ENCODE measurements around the gene PIK3CG.

The PIK3CG gene

DNA sequence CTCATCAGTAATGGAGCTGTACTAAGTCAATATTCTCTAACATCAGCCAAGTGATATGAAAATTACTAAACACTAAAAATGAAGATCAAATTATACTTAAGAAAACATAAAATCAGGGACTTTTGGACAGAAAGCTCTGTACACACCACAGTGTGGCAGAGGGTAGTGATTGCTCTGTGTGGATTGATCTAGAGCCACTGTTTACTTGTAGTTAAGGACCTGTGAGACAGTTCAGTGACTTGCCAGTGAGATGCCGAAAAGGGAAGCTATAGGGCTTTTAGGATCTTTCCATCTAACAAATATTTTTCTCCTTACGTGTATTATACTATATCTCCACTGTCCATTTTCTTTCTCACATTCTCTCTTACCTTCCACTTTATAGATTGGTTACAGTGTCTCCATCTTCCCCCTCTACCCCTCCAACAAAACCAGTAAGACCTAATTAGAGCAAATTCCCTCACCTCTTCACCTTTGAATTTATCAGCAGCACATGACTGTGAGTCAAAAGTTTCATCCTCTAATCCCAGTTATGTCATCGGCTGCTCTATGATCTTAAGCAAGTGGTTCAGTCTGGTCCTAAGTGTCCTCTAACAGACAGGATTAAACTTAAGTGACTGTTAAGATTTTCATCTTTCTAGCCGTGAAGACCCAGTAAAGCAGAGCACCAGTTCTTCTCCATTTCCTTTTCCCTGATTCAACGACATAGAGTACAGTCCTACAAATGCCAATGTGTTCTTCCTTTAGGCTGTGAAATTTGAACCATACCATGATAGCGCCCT is 6.9 kb downstream of the PIK3CG start:
- H3K36me3 ChIP-seq = no peaks in the 10 kb centered on the region
- H3K9me3 ChIP-seq = no peaks in the 10 kb centered on the region

DNA sequence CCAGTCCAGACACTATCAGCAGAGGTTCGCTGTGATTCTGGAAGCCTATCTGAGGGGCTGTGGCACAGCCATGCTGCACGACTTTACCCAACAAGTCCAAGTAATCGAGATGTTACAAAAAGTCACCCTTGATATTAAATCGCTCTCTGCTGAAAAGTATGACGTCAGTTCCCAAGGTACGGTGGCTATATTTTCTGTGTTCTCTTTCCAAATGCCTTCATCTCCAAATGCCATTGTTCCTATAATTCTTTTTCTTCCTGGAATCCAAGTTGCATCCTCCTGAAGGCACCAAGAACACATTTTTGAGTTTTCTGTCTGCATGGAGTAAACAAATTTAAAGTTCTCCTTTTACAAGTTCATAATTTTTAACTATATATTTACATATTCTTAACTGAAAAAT is 7.7 kb downstream of the PIK3CG start:
- Histone ChIP-seq H3K4me1 (no peaks in the 10 kb centered on the region), H3K4me3 (no peak overlapping the region), H3K27me3 (no peaks in the 10 kb centered on the region), H3K36me3 (no peaks in the 10 kb centered on the region), H3K9me3 (no peaks in the 10 kb centered on the region), H3K27ac (no peak overlapping the region)
- intact Hi-C loops (cut with DNase I; ENCODE audit: low total_unique reads) = no loop called here
- no peak for DNase-seq
- TF ChIP-seq, protein P1, sequence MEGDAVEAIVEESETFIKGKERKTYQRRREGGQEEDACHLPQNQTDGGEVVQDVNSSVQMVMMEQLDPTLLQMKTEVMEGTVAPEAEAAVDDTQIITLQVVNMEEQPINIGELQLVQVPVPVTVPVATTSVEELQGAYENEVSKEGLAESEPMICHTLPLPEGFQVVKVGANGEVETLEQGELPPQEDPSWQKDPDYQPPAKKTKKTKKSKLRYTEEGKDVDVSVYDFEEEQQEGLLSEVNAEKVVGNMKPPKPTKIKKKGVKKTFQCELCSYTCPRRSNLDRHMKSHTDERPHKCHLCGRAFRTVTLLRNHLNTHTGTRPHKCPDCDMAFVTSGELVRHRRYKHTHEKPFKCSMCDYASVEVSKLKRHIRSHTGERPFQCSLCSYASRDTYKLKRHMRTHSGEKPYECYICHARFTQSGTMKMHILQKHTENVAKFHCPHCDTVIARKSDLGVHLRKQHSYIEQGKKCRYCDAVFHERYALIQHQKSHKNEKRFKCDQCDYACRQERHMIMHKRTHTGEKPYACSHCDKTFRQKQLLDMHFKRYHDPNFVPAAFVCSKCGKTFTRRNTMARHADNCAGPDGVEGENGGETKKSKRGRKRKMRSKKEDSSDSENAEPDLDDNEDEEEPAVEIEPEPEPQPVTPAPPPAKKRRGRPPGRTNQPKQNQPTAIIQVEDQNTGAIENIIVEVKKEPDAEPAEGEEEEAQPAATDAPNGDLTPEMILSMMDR (IDR thresholded peaks at IDR 0.05) = no peak

More for the DNA sequence above, 6.9 kb downstream of the PIK3CG start:
- Histone ChIP-seq H3K4me3 (no peak overlapping the region), H3K27ac (no peak overlapping the region), H3K27me3 (no peaks in the 10 kb centered on the region), H3K4me1 (no peaks in the 10 kb centered on the region)
- intact Hi-C loops (cut with DNase I; ENCODE audit: low total_unique reads) = no loop called here
- TF ChIP-seq, protein P1 (IDR thresholded peaks at IDR 0.05) = no peak
- DNase-seq = no peak

DNA sequence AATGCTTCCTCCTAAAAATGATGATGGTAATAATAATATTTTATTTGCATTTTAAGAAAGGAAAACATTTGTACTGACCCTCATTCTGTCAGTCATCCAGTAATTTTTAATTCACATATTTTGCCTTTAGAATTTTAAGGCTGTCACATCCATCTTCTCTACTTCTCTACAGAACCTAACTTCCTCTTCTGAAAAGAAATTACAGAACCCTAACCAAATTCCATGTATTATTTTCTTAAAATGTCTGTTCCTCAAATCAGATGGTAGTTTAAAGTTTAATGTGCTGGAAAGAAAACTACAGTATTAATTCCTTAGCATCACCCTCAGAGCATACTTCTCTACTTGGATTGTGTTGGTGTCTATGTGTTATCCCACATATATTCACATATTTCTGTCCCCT is 9.0 kb downstream of the PIK3CG start:
- Histone ChIP-seq H3K9me3 (no peaks in the 10 kb centered on the region), H3K27ac (no peak overlapping the region), H3K27me3 (no peaks in the 10 kb centered on the region), H3K36me3 (no peaks in the 10 kb centered on the region), H3K4me3 (no peak overlapping the region), H3K4me1 (no peaks in the 10 kb centered on the region)
- intact Hi-C loops (cut with DNase I; ENCODE audit: low total_unique reads) = no loop called here
- TF ChIP-seq, protein P1 (IDR thresholded peaks at IDR 0.05) = no peak
- DNase-seq = no peak

DNA sequence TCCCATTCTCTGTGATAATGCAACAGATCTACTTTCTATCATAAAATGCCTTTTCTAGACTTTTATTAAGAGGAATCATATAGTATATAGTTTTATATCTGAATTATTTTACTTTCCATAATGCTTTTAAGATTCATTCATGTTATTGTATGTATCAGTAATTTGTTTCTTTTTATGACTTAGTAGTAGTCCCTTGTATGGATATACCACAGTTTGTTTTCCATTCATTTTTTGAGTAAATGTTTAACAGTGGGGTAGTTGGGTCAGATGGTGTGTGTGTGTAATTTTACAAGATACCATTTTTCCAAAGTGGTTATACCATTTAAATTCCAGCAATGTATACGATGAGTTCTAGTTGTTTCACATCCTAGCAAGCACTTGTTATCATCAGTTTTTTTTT is 10.4 kb downstream of the PIK3CG start:
- Histone ChIP-seq H3K4me1 (no peaks in the 10 kb centered on the region), H3K27me3 (no peaks in the 10 kb centered on the region), H3K4me3 (no peak overlapping the region), H3K9me3 (no peaks in the 10 kb centered on the region), H3K36me3 (no peaks in the 10 kb centered on the region), H3K27ac (no peak overlapping the region)
- no peak for DNase-seq
- TF ChIP-seq, protein P1 (IDR thresholded peaks at IDR 0.05) = no peak
- intact Hi-C loops (cut with DNase I; ENCODE audit: low total_unique reads) = no loop called here

DNA sequence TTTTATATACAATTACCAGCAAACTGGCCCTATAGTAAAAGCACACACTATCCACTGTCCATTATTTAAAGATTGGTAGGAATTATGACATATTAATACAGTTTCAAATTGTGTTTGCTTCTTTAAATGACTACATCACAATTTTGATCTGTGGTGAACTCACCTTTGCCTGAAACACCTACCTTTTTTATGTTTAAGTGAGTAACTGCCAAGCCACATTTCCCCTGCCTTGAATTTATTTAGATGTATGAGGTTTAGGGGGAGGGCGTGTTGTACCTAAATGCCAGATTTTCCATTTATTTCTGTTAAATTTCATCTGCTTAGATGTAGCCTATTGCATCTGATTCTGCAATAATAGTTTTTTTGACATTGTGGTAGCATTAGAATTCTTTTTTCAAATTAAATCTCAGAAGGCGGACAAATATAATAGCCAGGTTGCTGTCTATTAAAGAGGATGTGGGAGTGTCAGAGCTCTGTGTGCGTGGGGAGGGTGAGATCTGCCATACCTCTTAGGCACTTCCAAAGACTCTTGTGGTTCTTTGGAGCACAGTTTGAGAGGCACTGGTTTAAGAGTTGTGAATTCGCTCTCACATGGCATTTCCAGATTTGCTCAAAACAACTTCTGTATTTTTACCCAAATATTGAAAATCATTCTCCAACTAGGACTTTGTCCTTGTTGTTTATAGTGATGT is 13.8 kb downstream of the PIK3CG start:
- TF ChIP-seq, protein P1 (IDR thresholded peaks at IDR 0.05) = no peak
- intact Hi-C loops (cut with DNase I; ENCODE audit: low total_unique reads) = no loop called here
- DNase-seq = no peak
- H3K36me3 ChIP-seq = no peaks in the 10 kb centered on the region
- H3K9me3 ChIP-seq = no peaks in the 10 kb centered on the region
- no peaks in the 10 kb centered on the region for H3K27me3 ChIP-seq
- no peak overlapping the region for H3K27ac ChIP-seq
- no peaks in the 10 kb centered on the region for H3K4me1 ChIP-seq
- no peak overlapping the region for H3K4me3 ChIP-seq
